T-cell (primary cell): Measurements from ENCODE around the gene LACTB. TPM values are rescaled to one million over a fixed set of nuclear protein-coding genes. Genes with fewer than 3 reads are reported as not detected.

Experiments used
- ATAC-seq, 4 experiments: fragments of 200-7000 bp in 3 of 4; fragments of 150-1000 bp in 1 of 4; cut with Tn5 transposase; replicated peaks in 1 of 4; 1 replicate in 3 of 4; 2 replicates in 1 of 4; pipeline ENCODE4 v1.10.0; 2021; ENCODE audit warnings: moderate library complexity in 3 of 4, mild to moderate bottlenecking in 2 of 4, moderate number of reproducible peaks in 1 of 4
- CTCF ChIA-PET, 2 donors: fragments of 300-600 bp; sonication (Branson Sonifier 250); formaldehyde crosslinking; loops; one replicate each; lab custom pipeline; 2022; ENCODE audit warnings: antibody characterized with exemption in 2 of 2; lab: Charles Lee
- POLR2A ChIA-PET, 2 donors: fragments of 300-600 bp; sonication (Branson Sonifier 250); formaldehyde crosslinking; loops; one replicate each; lab custom pipeline; 2022; ENCODE audit warnings: antibody characterized with exemption in 2 of 2; lab: Charles Lee
- DNase-seq, 35 experiments: peaks; one replicate each; pipeline versions ENCODE4 v3.0.0 to v3.0.0-alpha.2; 2013 to 2023
- H3K27ac ChIP-seq: one replicate; pipeline ENCODE4 v1.5.1; 2013; ENCODE audit warnings: low read length
- H3K27me3 ChIP-seq, 2 experiments: replicated peaks in 1 of 2; 1 replicate in 1 of 2; 2 replicates in 1 of 2; pipeline versions ENCODE4 v1.6.1 to v1.7.0; 2013; ENCODE audit warnings: low read length in 1 of 2, mixed read lengths in 1 of 2; ENCODE audit not compliant: control insufficient read depth in 2 of 2, insufficient read depth in 2 of 2; ENCODE audit errors: extremely low read depth in 1 of 2
- H3K36me3 ChIP-seq, 2 donors: 1 replicate in 1 of 2; 2 replicates in 1 of 2; pipeline versions ENCODE4 v1.6.1 to v1.7.0; 2013; ENCODE audit warnings: low read length in 1 of 2; ENCODE audit not compliant: control insufficient read depth in 2 of 2, insufficient read depth in 1 of 2; ENCODE audit errors: extremely low read depth in 1 of 2
- H3K4me1 ChIP-seq, 2 experiments: 1 replicate in 1 of 2; 2 replicates in 1 of 2; pipeline versions ENCODE4 v1.6.1 to v1.7.0; 2013; ENCODE audit warnings: low read length in 2 of 2, mixed read lengths in 1 of 2; ENCODE audit not compliant: insufficient read depth in 2 of 2, control insufficient read depth in 1 of 2; ENCODE audit errors: extremely low read depth in 1 of 2
- H3K4me3 ChIP-seq, 2 donors: 1 replicate in 1 of 2; 2 replicates in 1 of 2; pipeline versions ENCODE4 v1.5.1 to v1.7.0; 2013; ENCODE audit warnings: mild to moderate bottlenecking in 2 of 2, low read length in 1 of 2, moderate library complexity in 1 of 2; ENCODE audit not compliant: control insufficient read depth in 1 of 2; ENCODE audit errors: extremely low read depth in 1 of 2
- H3K9me3 ChIP-seq: 2 replicates; pipeline ENCODE4 v1.7.0; 2013
- H3K27ac Mint-ChIP-seq, 2 donors: one replicate each; pipeline ENCODE4 v1.8.0; 2020 to 2021; ENCODE audit warnings: mild to moderate bottlenecking in 2 of 2, mixed read lengths in 2 of 2
- H3K27me3 Mint-ChIP-seq, 2 donors: one replicate each; pipeline ENCODE4 v1.8.0; 2021 to 2022; ENCODE audit warnings: mixed read lengths in 2 of 2
- H3K36me3 Mint-ChIP-seq: one replicate; pipeline ENCODE4 v1.8.0; 2021; ENCODE audit warnings: mixed read lengths
- H3K4me1 Mint-ChIP-seq, 3 donors: one replicate each; pipeline ENCODE4 v1.8.0; 2020 to 2022; ENCODE audit warnings: mixed read lengths in 3 of 3, mild to moderate bottlenecking in 1 of 3
- H3K4me3 Mint-ChIP-seq, 3 donors: one replicate each; pipeline ENCODE4 v1.8.0; 2020 to 2022; ENCODE audit warnings: mild to moderate bottlenecking in 3 of 3, mixed read lengths in 3 of 3, moderate library complexity in 3 of 3
- H3K9me3 Mint-ChIP-seq, 3 donors: one replicate each; pipeline ENCODE4 v1.8.0; 2020 to 2022; ENCODE audit warnings: mixed read lengths in 3 of 3
- WGBS: methylation state at CpG from one replicate; pipeline ENCODE4 v1.1.5; 2013; ENCODE audit warnings: missing lambda C conversion rate; ENCODE audit not compliant: insufficient coverage; 5-methylcytosine and 5-hydroxymethylcytosine counted together
- total RNA-seq, 35 experiments: library from RNA in 6 of 35; stranded (reverse) in 6 of 35; fragments of 120-200 nt in 1 of 35; gene quantifications; one replicate each; pipeline versions ENCODE4 v1.2.1 to v1.2.4 and lab custom pipeline; 2013 to 2026

LACTB gene
- total RNA-seq, 5 donors from 2014 or later (not counting 1 experiment from before 2014, with no cell fraction given), result 10.9 to 14.9 (median 12.2) TPM

- peaks cover 0 to 5% (median 3%) of the 10 kb centered on the region in 3 donors for H3K4me1 Mint-ChIP-seq
- no peak overlapping the region for H3K27ac Mint-ChIP-seq
- H3K4me1 ChIP-seq, result no peaks in the 10 kb centered on the region
- no peaks in the 10 kb centered on the region for H3K36me3 Mint-ChIP-seq
- peaks cover 0 to 12% of the 10 kb centered on the region in 2 experiments for H3K27me3 ChIP-seq
- no peak overlapping the region for H3K4me3 ChIP-seq
- DNase-seq, result no peak
- no peak overlapping the region for H3K27ac ChIP-seq
- H3K36me3 ChIP-seq, result no peaks in the 10 kb centered on the region
- peaks cover 0 to 4% of the 10 kb centered on the region in 2 donors for H3K27me3 Mint-ChIP-seq
- no peaks in the 10 kb centered on the region for H3K9me3 ChIP-seq
- WGBS, result no CpG with 5 or more reads among the region's 6 CpGs
- no peak overlapping the region for H3K4me3 Mint-ChIP-seq
- ChIA-PET CTCF (interaction anchor here (0.6 to 0.7 kb wide), 2 partner anchors 12 to 220 kb away, joined by 4 to 8 read pairs; no protein-coding TSS in a partner anchor), POLR2A (interaction anchor here in 1 of 2 donors (0.6 to 0.7 kb wide), 2 partner anchors 25 to 297 kb away, joined by 4 to 6 read pairs; no protein-coding TSS in a partner anchor)
- ATAC-seq, result no peak
- no peaks in the 10 kb centered on the region for H3K9me3 Mint-ChIP-seq
These were observed 33.0 kb upstream of the LACTB start for GRCh38 chr15:63088533-63089245.

- Mint-ChIP-seq H3K4me1 (peaks cover 0 to 5% (median 3%) of the 10 kb centered on the region in 3 donors), H3K27ac (no peak overlapping the region), H3K9me3 (no peaks in the 10 kb centered on the region), H3K27me3 (peaks cover 0 to 4% of the 10 kb centered on the region in 2 donors), H3K36me3 (no peaks in the 10 kb centered on the region), H3K4me3 (no peak overlapping the region)
- ATAC-seq (no peak), DNase-seq (no peak)
- Histone ChIP-seq H3K27me3 (peaks cover 0 to 10% of the 10 kb centered on the region in 2 experiments), H3K36me3 (no peaks in the 10 kb centered on the region), H3K4me1 (no peaks in the 10 kb centered on the region), H3K4me3 (no peak overlapping the region), H3K27ac (no peak overlapping the region), H3K9me3 (no peaks in the 10 kb centered on the region)
- WGBS, result 78% methylated on average over 4 of the region's 6 CpGs
- ChIA-PET CTCF (interaction anchor here in 1 of 2 donors (1.5 kb wide), 1 partner anchor 42 kb away, joined by 6 read pairs; no protein-coding TSS in a partner anchor), POLR2A (interaction anchor here in 1 of 2 donors (0.6 to 0.7 kb wide), 2 partner anchors 20 to 298 kb away, joined by 3 to 6 read pairs; no protein-coding TSS in a partner anchor)
These were observed 32.2 kb upstream of the LACTB start for GRCh38 chr15:63089260-63090043.

GRCh38 chr15:63090472-63090871 lies 31.2 kb upstream of the LACTB start:
- Histone ChIP-seq H3K27ac (no peak overlapping the region), H3K4me3 (no peak overlapping the region), H3K27me3 (peaks cover 0 to 10% of the 10 kb centered on the region in 2 experiments), H3K4me1 (no peaks in the 10 kb centered on the region), H3K36me3 (no peaks in the 10 kb centered on the region), H3K9me3 (no peaks in the 10 kb centered on the region)
- Mint-ChIP-seq H3K27me3 (peaks cover 0 to 4% of the 10 kb centered on the region in 2 donors), H3K36me3 (no peaks in the 10 kb centered on the region), H3K4me3 (no peak overlapping the region), H3K4me1 (peaks cover 0 to 5% (median 3%) of the 10 kb centered on the region in 3 donors), H3K27ac (no peak overlapping the region), H3K9me3 (no peaks in the 10 kb centered on the region)
- POLR2A ChIA-PET, result no interaction called here
- WGBS, result 75% methylated on average over 4 of the region's 9 CpGs
- CTCF ChIA-PET, result interaction anchor here in 1 of 2 donors (1.5 kb wide), 1 partner anchor 43 kb away, joined by 6 read pairs; no protein-coding TSS in a partner anchor
- no peak for ATAC-seq
- no peak for DNase-seq

GRCh38 chr15:63090887-63091286 lies 30.8 kb upstream of the LACTB start:
- peaks cover 0 to 4% of the 10 kb centered on the region in 2 donors for H3K27me3 Mint-ChIP-seq
- no peak overlapping the region for H3K27ac ChIP-seq
- peaks cover 0 to 5% (median 3%) of the 10 kb centered on the region in 3 donors for H3K4me1 Mint-ChIP-seq
- no peak for ATAC-seq
- no peaks in the 10 kb centered on the region for H3K9me3 ChIP-seq
- H3K27me3 ChIP-seq, result peaks cover 0 to 10% of the 10 kb centered on the region in 2 experiments
- no peak overlapping the region for H3K4me3 Mint-ChIP-seq
- no peak overlapping the region for H3K4me3 ChIP-seq
- DNase-seq, result no peak
- H3K27ac Mint-ChIP-seq, result no peak overlapping the region
- POLR2A ChIA-PET, result no interaction called here
- H3K36me3 Mint-ChIP-seq, result no peaks in the 10 kb centered on the region
- no peaks in the 10 kb centered on the region for H3K36me3 ChIP-seq
- CTCF ChIA-PET, result interaction anchor here in 1 of 2 donors (1.5 kb wide), 1 partner anchor 43 kb away, joined by 6 read pairs; no protein-coding TSS in a partner anchor
- 86% methylated on average over 4 of the region's 10 CpGs for WGBS
- H3K4me1 ChIP-seq, result no peaks in the 10 kb centered on the region
- H3K9me3 Mint-ChIP-seq, result no peaks in the 10 kb centered on the region

GRCh38 chr15:63091679-63092446 lies 29.8 kb upstream of the LACTB start:
- Histone ChIP-seq H3K4me3 (no peak overlapping the region), H3K9me3 (no peaks in the 10 kb centered on the region), H3K27ac (no peak overlapping the region), H3K4me1 (no peaks in the 10 kb centered on the region), H3K27me3 (peaks cover 0 to 10% of the 10 kb centered on the region in 2 experiments), H3K36me3 (no peaks in the 10 kb centered on the region)
- WGBS, result 81% methylated on average over 2 of the region's 4 CpGs
- ATAC-seq (no peak), DNase-seq (no peak)
- Mint-ChIP-seq H3K4me3 (no peak overlapping the region), H3K9me3 (no peaks in the 10 kb centered on the region), H3K36me3 (no peaks in the 10 kb centered on the region), H3K4me1 (peaks cover 0 to 5% (median 3%) of the 10 kb centered on the region in 3 donors), H3K27me3 (peaks cover 0 to 4% of the 10 kb centered on the region in 2 donors), H3K27ac (no peak overlapping the region)
- POLR2A ChIA-PET, result no interaction called here
- CTCF ChIA-PET, result interaction anchor here in 1 of 2 donors (1.3 kb wide), 1 partner anchor 47 kb away, joined by 5 read pairs; no protein-coding TSS in a partner anchor
